ENCODE measurements around the gene TBC1D12. TPM values are rescaled to one million over a fixed set of nuclear protein-coding genes. Genes with fewer than 3 reads are reported as not detected.

Gene TBC1D12
- total RNA-seq, 2 donors from 2014 or later, result 20.7 to 26.7 TPM

DNA sequence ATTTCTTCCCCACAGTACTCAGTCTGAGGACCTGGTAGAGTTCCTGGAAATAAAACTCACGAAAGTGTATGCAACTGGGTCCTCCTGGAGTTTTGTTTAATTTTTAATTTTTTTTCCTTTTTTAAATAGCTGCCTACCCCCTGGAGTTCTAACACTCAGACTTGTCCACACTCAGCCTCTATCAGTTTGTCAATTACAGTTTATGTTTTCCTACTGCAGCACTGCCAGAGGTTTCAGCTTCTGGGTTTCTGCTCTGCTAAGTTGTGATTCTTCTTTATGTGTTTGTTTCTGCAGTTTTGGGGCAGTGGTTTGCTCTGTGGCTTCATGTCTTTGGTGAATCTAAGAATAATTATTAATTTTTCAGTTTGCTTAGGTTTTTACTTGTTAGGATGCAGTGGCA lies 59.2 kb downstream of the TBC1D12 start:
- Histone ChIP-seq H3K4me3 (no peak overlapping the region), H3K36me3 (peaks cover 7% of the 10 kb centered on the region), H3K9me3 (peaks cover 8% of the 10 kb centered on the region), H3K27me3 (replicated peaks; ENCODE audit: insufficient read depth) (no peaks in the 10 kb centered on the region), H3K4me1 (ENCODE audit: control insufficient read depth in 1 of 2, low read depth in 2 of 2) (no peaks in the 10 kb centered on the region), H3K27ac (no peak overlapping the region)
- ATAC-seq (ENCODE audit: insufficient number of reproducible peaks, low FRiP score, low read depth) (no peak), DNase-seq (ENCODE audit: low spot score) (no peak)
- TF ChIP-seq, protein P1, sequence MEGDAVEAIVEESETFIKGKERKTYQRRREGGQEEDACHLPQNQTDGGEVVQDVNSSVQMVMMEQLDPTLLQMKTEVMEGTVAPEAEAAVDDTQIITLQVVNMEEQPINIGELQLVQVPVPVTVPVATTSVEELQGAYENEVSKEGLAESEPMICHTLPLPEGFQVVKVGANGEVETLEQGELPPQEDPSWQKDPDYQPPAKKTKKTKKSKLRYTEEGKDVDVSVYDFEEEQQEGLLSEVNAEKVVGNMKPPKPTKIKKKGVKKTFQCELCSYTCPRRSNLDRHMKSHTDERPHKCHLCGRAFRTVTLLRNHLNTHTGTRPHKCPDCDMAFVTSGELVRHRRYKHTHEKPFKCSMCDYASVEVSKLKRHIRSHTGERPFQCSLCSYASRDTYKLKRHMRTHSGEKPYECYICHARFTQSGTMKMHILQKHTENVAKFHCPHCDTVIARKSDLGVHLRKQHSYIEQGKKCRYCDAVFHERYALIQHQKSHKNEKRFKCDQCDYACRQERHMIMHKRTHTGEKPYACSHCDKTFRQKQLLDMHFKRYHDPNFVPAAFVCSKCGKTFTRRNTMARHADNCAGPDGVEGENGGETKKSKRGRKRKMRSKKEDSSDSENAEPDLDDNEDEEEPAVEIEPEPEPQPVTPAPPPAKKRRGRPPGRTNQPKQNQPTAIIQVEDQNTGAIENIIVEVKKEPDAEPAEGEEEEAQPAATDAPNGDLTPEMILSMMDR (IDR thresholded peaks at IDR 0.05), result no peak

GRCh38 chr10:94462130-94462529 lies 59.8 kb downstream of the TBC1D12 start:
- Histone ChIP-seq H3K4me1 (ENCODE audit: control insufficient read depth in 1 of 2, low read depth in 2 of 2) (no peaks in the 10 kb centered on the region), H3K9me3 (peaks cover 8% of the 10 kb centered on the region), H3K36me3 (peaks cover 6% of the 10 kb centered on the region), H3K4me3 (no peak overlapping the region), H3K27ac (no peak overlapping the region), H3K27me3 (replicated peaks; ENCODE audit: insufficient read depth) (no peaks in the 10 kb centered on the region)
- ATAC-seq (ENCODE audit: insufficient number of reproducible peaks, low FRiP score, low read depth), result no peak
- DNase-seq (ENCODE audit: low spot score), result no peak
- TF ChIP-seq, protein P1 (IDR thresholded peaks at IDR 0.05), result no peak

- DNase-seq (ENCODE audit: low spot score) (no peak), ATAC-seq (ENCODE audit: insufficient number of reproducible peaks, low FRiP score, low read depth) (no peak)
- Histone ChIP-seq H3K27me3 (replicated peaks; ENCODE audit: insufficient read depth) (no peaks in the 10 kb centered on the region), H3K4me3 (no peak overlapping the region), H3K9me3 (no peaks in the 10 kb centered on the region), H3K4me1 (ENCODE audit: control insufficient read depth in 1 of 2, low read depth in 2 of 2) (no peaks in the 10 kb centered on the region), H3K27ac (no peak overlapping the region), H3K36me3 (no peaks in the 10 kb centered on the region)
- TF ChIP-seq, protein P1 (IDR thresholded peaks at IDR 0.05), result no peak
Observed at GRCh38 chr10:94465684-94466083, 63.3 kb downstream of the TBC1D12 start.

- DNase-seq (ENCODE audit: low spot score) (no peak), ATAC-seq (ENCODE audit: insufficient number of reproducible peaks, low FRiP score, low read depth) (no peak)
- Histone ChIP-seq H3K4me3 (no peak overlapping the region), H3K27me3 (replicated peaks; ENCODE audit: insufficient read depth) (no peaks in the 10 kb centered on the region), H3K4me1 (ENCODE audit: control insufficient read depth in 1 of 2, low read depth in 2 of 2) (no peaks in the 10 kb centered on the region), H3K27ac (no peak overlapping the region), H3K9me3 (peaks cover 7% of the 10 kb centered on the region), H3K36me3 (peaks cover 4% of the 10 kb centered on the region)
- TF ChIP-seq, protein P1 (IDR thresholded peaks at IDR 0.05), result no peak
Observed at GRCh38 chr10:94481410-94481809, 79.1 kb downstream of the TBC1D12 start.

GRCh38 chr10:94483970-94484369 lies 81.6 kb downstream of the TBC1D12 start:
- Histone ChIP-seq H3K4me1 (ENCODE audit: control insufficient read depth in 1 of 2, low read depth in 2 of 2) (no peaks in the 10 kb centered on the region), H3K9me3 (peaks cover 7% of the 10 kb centered on the region), H3K27me3 (replicated peaks; ENCODE audit: insufficient read depth) (no peaks in the 10 kb centered on the region), H3K27ac (no peak overlapping the region), H3K4me3 (no peak overlapping the region), H3K36me3 (peaks cover 4% of the 10 kb centered on the region)
- TF ChIP-seq, protein P1 (IDR thresholded peaks at IDR 0.05), result no peak
- ATAC-seq (ENCODE audit: insufficient number of reproducible peaks, low FRiP score, low read depth), result no peak
- DNase-seq (ENCODE audit: low spot score), result no peak

Data from thoracic aorta (tissue), 2 donors.